ENCODE measurements around the gene TSPAN9.

The TSPAN9 gene

GRCh38 chr12:3261782-3262359 is 184.7 kb downstream of the TSPAN9 start:
- DNase-seq (ENCODE audit: low read depth) = peak; percentile 58
- H3K4me3 ChIP-seq (ENCODE audit: low read depth, low read length) = no peak overlapping the region
- peak; percentile 35 for TF ChIP-seq CTCF (conservative IDR thresholded peaks at IDR 0.05; ENCODE audit: low read depth, low read length)

- DNase-seq (ENCODE audit: low read depth) = no peak
- no peak overlapping the region for H3K4me3 ChIP-seq (ENCODE audit: low read depth, low read length)
- TF ChIP-seq CTCF (conservative IDR thresholded peaks at IDR 0.05; ENCODE audit: low read depth, low read length) = no peak
Observed at GRCh38 chr12:3262470-3262869, 185.3 kb downstream of the TSPAN9 start.

- no peak overlapping the region for H3K4me3 ChIP-seq (ENCODE audit: low read depth, low read length)
- DNase-seq (ENCODE audit: low read depth) = no peak
- no peak for TF ChIP-seq CTCF (conservative IDR thresholded peaks at IDR 0.05; ENCODE audit: low read depth, low read length)
Observed at GRCh38 chr12:3263282-3263681, 186.1 kb downstream of the TSPAN9 start.

- no peak for TF ChIP-seq CTCF (conservative IDR thresholded peaks at IDR 0.05; ENCODE audit: low read depth, low read length)
- DNase-seq (ENCODE audit: low read depth) = no peak
- H3K4me3 ChIP-seq (ENCODE audit: low read depth, low read length) = no peak overlapping the region
Observed at GRCh38 chr12:3263939-3264922, 187.1 kb downstream of the TSPAN9 start.

GRCh38 chr12:3265406-3265805 is 188.2 kb downstream of the TSPAN9 start:
- no peak overlapping the region for H3K4me3 ChIP-seq (ENCODE audit: low read depth, low read length)
- no peak for TF ChIP-seq CTCF (conservative IDR thresholded peaks at IDR 0.05; ENCODE audit: low read depth, low read length)
- no peak for DNase-seq (ENCODE audit: low read depth)

- no peak for TF ChIP-seq CTCF (conservative IDR thresholded peaks at IDR 0.05; ENCODE audit: low read depth, low read length)
- no peak for DNase-seq (ENCODE audit: low read depth)
- H3K4me3 ChIP-seq (ENCODE audit: low read depth, low read length) = no peak overlapping the region
Observed at GRCh38 chr12:3266638-3267037, 189.5 kb downstream of the TSPAN9 start.
